Activated naive CD8-positive, alpha-beta T cell treated with anti-CD3 and anti-CD28 coated beads, Interleukin-2, amount 10 ng/mL, durations not matched to agents 7 days and 5 days (primary cell): ENCODE data around the gene DDX39B. TPM values are rescaled to one million over a fixed set of nuclear protein-coding genes. Genes with fewer than 3 reads are reported as not detected.

Experiments used
- ATAC-seq: fragments of 150-1000 bp; cut with Tn5 transposase; one replicate; pipeline ENCODE4 v1.10.0; 2021; ENCODE audit warnings: low read depth, moderate library complexity
- POLR2A ChIA-PET: fragments of 350-600 bp; sonication (Branson Sonifier 250); formaldehyde crosslinking; loops from one replicate; lab custom pipeline; 2021; ENCODE audit warnings: antibody characterized with exemption; lab: Charles Lee
- DNase-seq: peaks from one replicate; pipeline ENCODE4 v3.0.0; 2021
- H3K27ac Mint-ChIP-seq: one replicate; pipeline ENCODE4 v1.8.0; 2022; ENCODE audit warnings: mild to moderate bottlenecking, mixed read lengths
- H3K27me3 Mint-ChIP-seq: one replicate; pipeline ENCODE4 v1.8.0; 2022; ENCODE audit warnings: mild to moderate bottlenecking, moderate library complexity, mixed read lengths
- H3K36me3 Mint-ChIP-seq: one replicate; pipeline ENCODE4 v1.8.0; 2021; ENCODE audit warnings: mild to moderate bottlenecking, mixed read lengths
- H3K4me1 Mint-ChIP-seq: one replicate; pipeline ENCODE4 v1.8.0; 2021; ENCODE audit warnings: mixed read lengths
- H3K4me3 Mint-ChIP-seq: one replicate; pipeline ENCODE4 v1.8.0; 2022; ENCODE audit warnings: mild to moderate bottlenecking, moderate library complexity, mixed read lengths
- H3K9me3 Mint-ChIP-seq: one replicate; pipeline ENCODE4 v1.8.0; 2021; ENCODE audit warnings: mixed read lengths
- total RNA-seq, 2 experiments: library from RNA; stranded (reverse); gene quantifications; one replicate each; pipeline ENCODE4 v1.2.3, GENCODE V29; 2021

Gene DDX39B
- total RNA-seq, 2 experiments from 2014 or later = 531 to 555 TPM

- H3K36me3 Mint-ChIP-seq = peaks cover 41% of the 10 kb centered on the region
- H3K27ac Mint-ChIP-seq = peak overlapping the region; percentile 87
- DNase-seq (no peak), ATAC-seq (no peak)
- POLR2A ChIA-PET = interaction anchor here (0.6 to 3.9 kb wide), 24 partner anchors 12 to 431 kb away, joined by 3 to 55 read pairs (median 6); partner anchors contain the start of genes BAG6, C6orf47, CLIC1 and DXO
- H3K4me1 Mint-ChIP-seq = peaks cover 46% of the 10 kb centered on the region
- no peaks in the 10 kb centered on the region for H3K9me3 Mint-ChIP-seq
- H3K27me3 Mint-ChIP-seq = no peaks in the 10 kb centered on the region
- peak overlapping the region; percentile 95 for H3K4me3 Mint-ChIP-seq
These were observed 1.2 kb downstream of the DDX39B start for GRCh38 chr6:31540640-31541039.

GRCh38 chr6:31538805-31539400, 2.9 kb downstream of the DDX39B start:
- no peak for ATAC-seq
- no peaks in the 10 kb centered on the region for H3K9me3 Mint-ChIP-seq
- POLR2A ChIA-PET = interaction anchor here (1.0 to 3.9 kb wide), 3 partner anchors 10 to 44 kb away, joined by 4 to 27 read pairs (median 10); partner anchors contain the start of genes MCCD1 and MICB
- peaks cover 56% of the 10 kb centered on the region for H3K4me1 Mint-ChIP-seq
- H3K4me3 Mint-ChIP-seq = peak overlapping the region; percentile 95
- H3K27me3 Mint-ChIP-seq = no peaks in the 10 kb centered on the region
- peak overlapping the region; percentile 72 for H3K27ac Mint-ChIP-seq
- H3K36me3 Mint-ChIP-seq = peaks cover 54% of the 10 kb centered on the region
- no peak for DNase-seq

GRCh38 chr6:31535538-31536324, 6.1 kb downstream of the DDX39B start:
- peaks cover 59% of the 10 kb centered on the region for H3K4me1 Mint-ChIP-seq
- no peak for DNase-seq
- H3K27me3 Mint-ChIP-seq = no peaks in the 10 kb centered on the region
- H3K4me3 Mint-ChIP-seq = no peak overlapping the region
- ATAC-seq = no peak
- no peaks in the 10 kb centered on the region for H3K9me3 Mint-ChIP-seq
- peak overlapping the region; percentile 13 for H3K27ac Mint-ChIP-seq
- H3K36me3 Mint-ChIP-seq = peaks cover 71% of the 10 kb centered on the region
- POLR2A ChIA-PET = interaction anchor here (0.6 kb wide), 1 partner anchor 7 kb away, joined by 3 read pairs; no protein-coding TSS in a partner anchor

- Mint-ChIP-seq H3K4me1 (peaks cover 51% of the 10 kb centered on the region), H3K4me3 (no peak overlapping the region), H3K9me3 (no peaks in the 10 kb centered on the region), H3K27ac (no peak overlapping the region), H3K27me3 (no peaks in the 10 kb centered on the region), H3K36me3 (peaks cover 69% of the 10 kb centered on the region)
- no peak for DNase-seq
- ATAC-seq = no peak
- POLR2A ChIA-PET = no interaction called here
These were observed 7.2 kb downstream of the DDX39B start for GRCh38 chr6:31534521-31535040.

GRCh38 chr6:31534011-31534410, 7.8 kb downstream of the DDX39B start:
- H3K27ac Mint-ChIP-seq = no peak overlapping the region

GRCh38 chr6:31533455-31533841, 8.4 kb downstream of the DDX39B start:
- H3K27me3 Mint-ChIP-seq = no peaks in the 10 kb centered on the region
- no peak overlapping the region for H3K4me3 Mint-ChIP-seq
- ATAC-seq = no peak
- POLR2A ChIA-PET = interaction anchor here (0.9 kb wide), 1 partner anchor 39 kb away, joined by 3 read pairs; no protein-coding TSS in a partner anchor
- H3K4me1 Mint-ChIP-seq = peaks cover 41% of the 10 kb centered on the region
- no peak overlapping the region for H3K27ac Mint-ChIP-seq
- DNase-seq = no peak
- no peaks in the 10 kb centered on the region for H3K9me3 Mint-ChIP-seq
- H3K36me3 Mint-ChIP-seq = peaks cover 57% of the 10 kb centered on the region

More at GRCh38 chr6:31534011-31534410, 7.8 kb downstream of the DDX39B start:
- Mint-ChIP-seq H3K9me3 (no peaks in the 10 kb centered on the region), H3K4me3 (no peak overlapping the region), H3K27me3 (no peaks in the 10 kb centered on the region), H3K36me3 (peaks cover 63% of the 10 kb centered on the region), H3K4me1 (peaks cover 45% of the 10 kb centered on the region)
- ATAC-seq (no peak), DNase-seq (no peak)
- POLR2A ChIA-PET = interaction anchor here (0.9 kb wide), 1 partner anchor 39 kb away, joined by 3 read pairs; no protein-coding TSS in a partner anchor

GRCh38 chr6:31532644-31533454, 9.0 kb downstream of the DDX39B start:
- Mint-ChIP-seq H3K36me3 (peaks cover 56% of the 10 kb centered on the region), H3K27ac (peak overlapping the region; percentile 56), H3K9me3 (no peaks in the 10 kb centered on the region), H3K27me3 (no peaks in the 10 kb centered on the region), H3K4me3 (no peak overlapping the region), H3K4me1 (peaks cover 37% of the 10 kb centered on the region)
- no peak for ATAC-seq
- no peak for DNase-seq
- POLR2A ChIA-PET = interaction anchor here (1.8 kb wide), 1 partner anchor 36 kb away, joined by 6 read pairs; the partner anchor contains the start of gene MICB

- Mint-ChIP-seq H3K4me3 (no peak overlapping the region), H3K4me1 (peaks cover 34% of the 10 kb centered on the region), H3K27ac (no peak overlapping the region), H3K9me3 (no peaks in the 10 kb centered on the region), H3K27me3 (no peaks in the 10 kb centered on the region), H3K36me3 (peaks cover 52% of the 10 kb centered on the region)
- ATAC-seq = no peak
- POLR2A ChIA-PET = interaction anchor here (1.8 kb wide), 1 partner anchor 35 kb away, joined by 6 read pairs; the partner anchor contains the start of gene MICB
- DNase-seq = no peak
These were observed 9.8 kb downstream of the DDX39B start for GRCh38 chr6:31531771-31532643.

GRCh38 chr6:31531162-31531561, 10.6 kb downstream of the DDX39B start:
- Mint-ChIP-seq H3K36me3 (peaks cover 49% of the 10 kb centered on the region), H3K4me3 (no peak overlapping the region), H3K27me3 (no peaks in the 10 kb centered on the region), H3K4me1 (peaks cover 27% of the 10 kb centered on the region), H3K27ac (no peak overlapping the region), H3K9me3 (no peaks in the 10 kb centered on the region)
- DNase-seq = no peak
- ATAC-seq = no peak
- POLR2A ChIA-PET = interaction anchor here (1.8 kb wide), 1 partner anchor 34 kb away, joined by 6 read pairs; the partner anchor contains the start of gene MICB

- peaks cover 22% of the 10 kb centered on the region for H3K4me1 Mint-ChIP-seq
- no peak overlapping the region for H3K27ac Mint-ChIP-seq
- H3K4me3 Mint-ChIP-seq = no peak overlapping the region
- no peak for DNase-seq
- POLR2A ChIA-PET = no interaction called here
- H3K27me3 Mint-ChIP-seq = no peaks in the 10 kb centered on the region
- ATAC-seq = no peak
- no peaks in the 10 kb centered on the region for H3K9me3 Mint-ChIP-seq
- H3K36me3 Mint-ChIP-seq = peaks cover 44% of the 10 kb centered on the region
These were observed 11.1 kb downstream of the DDX39B start for GRCh38 chr6:31530659-31531058.

- POLR2A ChIA-PET = interaction anchor here (0.5 to 3.5 kb wide), 4 partner anchors 11 to 129 kb away, joined by 3 to 27 read pairs (median 4); partner anchors contain the start of gene DDX39B
- no peak overlapping the region for H3K27ac Mint-ChIP-seq
These were observed 12.3 kb downstream of the DDX39B start for GRCh38 chr6:31529329-31530150.

More at GRCh38 chr6:31529329-31530150, 12.3 kb downstream of the DDX39B start:
- Mint-ChIP-seq H3K4me3 (no peak overlapping the region), H3K4me1 (peaks cover 16% of the 10 kb centered on the region), H3K27me3 (no peaks in the 10 kb centered on the region), H3K36me3 (peaks cover 33% of the 10 kb centered on the region), H3K9me3 (no peaks in the 10 kb centered on the region)
- peak; percentile 24 for ATAC-seq
- DNase-seq = no peak
